Bronchial epithelial cell (primary cell): ENCODE measurements around the gene PSORS1C1. TPM values are rescaled to one million over a fixed set of nuclear protein-coding genes. Genes with fewer than 3 reads are reported as not detected.
A peak's percentile ranks its signal among the peaks of the same experiment; 100 is the strongest.

Experiments
- DNase-seq: peaks from one replicate; pipeline ENCODE4 v3.0.0-alpha.2; 2010; ENCODE audit warnings: low read depth
- FAIRE-seq: peaks from 2 replicates; lab custom pipeline; 2011; peaks lifted over from hg19 to GRCh38; lab: Jason Lieb, UNC
- H3K27me3 ChIP-seq: 2 replicates; pipeline ENCODE4 v1.5.1; 2011; ENCODE audit warnings: low read length; ENCODE audit not compliant: control insufficient read depth, insufficient read depth
- H3K36me3 ChIP-seq: 2 replicates; pipeline ENCODE4 v1.5.1; 2011; ENCODE audit warnings: low read length; ENCODE audit not compliant: control insufficient read depth, insufficient read depth
- H3K4me3 ChIP-seq: 2 replicates; pipeline ENCODE4 v1.5.1; 2011; ENCODE audit warnings: mild to moderate bottlenecking, low read depth, low read length, control low read depth
- total RNA-seq: library from RNA; depleted of rRNA; stranded (reverse); fragments of >200 nt; gene quantifications from 2 replicates; pipeline ENCODE4 v1.2.1, GENCODE V29; 2014
- TF ChIP-seq, protein P1 (sequence below): IDR thresholded peaks from 2 replicates; pipeline ENCODE4 v1.5.1; 2011; ENCODE audit warnings: mild to moderate bottlenecking, moderate library complexity, low read length, control low read depth, inconsistent platforms; ENCODE audit not compliant: insufficient read depth, severe bottlenecking

The PSORS1C1 gene
- total RNA-seq, 1 donor from 2014 or later: 6.3 TPM

DNA sequence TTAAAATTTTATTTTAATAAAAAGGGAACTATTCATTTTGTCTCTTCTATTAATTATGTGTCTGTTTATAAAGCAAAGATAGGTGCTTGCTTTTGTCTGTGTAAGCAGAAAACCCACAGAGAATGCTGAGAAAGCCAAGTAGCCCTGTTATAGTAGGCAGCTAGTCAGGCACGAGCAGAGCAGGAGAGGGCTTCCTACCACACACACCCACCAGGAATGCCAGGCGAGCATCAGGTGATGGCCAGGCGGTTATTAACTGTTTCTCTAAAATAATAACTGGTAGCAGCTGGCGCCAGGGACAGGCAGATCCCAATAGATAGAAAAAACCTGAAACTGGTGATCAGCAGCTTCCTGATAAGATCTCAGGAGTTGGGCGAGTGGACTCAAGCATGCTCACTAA lies 17.9 kb upstream of the PSORS1C1 start:
- no peaks in the 10 kb centered on the region for H3K27me3 ChIP-seq
- FAIRE-seq (no peak), DNase-seq (no peak)
- TF ChIP-seq, protein P1, sequence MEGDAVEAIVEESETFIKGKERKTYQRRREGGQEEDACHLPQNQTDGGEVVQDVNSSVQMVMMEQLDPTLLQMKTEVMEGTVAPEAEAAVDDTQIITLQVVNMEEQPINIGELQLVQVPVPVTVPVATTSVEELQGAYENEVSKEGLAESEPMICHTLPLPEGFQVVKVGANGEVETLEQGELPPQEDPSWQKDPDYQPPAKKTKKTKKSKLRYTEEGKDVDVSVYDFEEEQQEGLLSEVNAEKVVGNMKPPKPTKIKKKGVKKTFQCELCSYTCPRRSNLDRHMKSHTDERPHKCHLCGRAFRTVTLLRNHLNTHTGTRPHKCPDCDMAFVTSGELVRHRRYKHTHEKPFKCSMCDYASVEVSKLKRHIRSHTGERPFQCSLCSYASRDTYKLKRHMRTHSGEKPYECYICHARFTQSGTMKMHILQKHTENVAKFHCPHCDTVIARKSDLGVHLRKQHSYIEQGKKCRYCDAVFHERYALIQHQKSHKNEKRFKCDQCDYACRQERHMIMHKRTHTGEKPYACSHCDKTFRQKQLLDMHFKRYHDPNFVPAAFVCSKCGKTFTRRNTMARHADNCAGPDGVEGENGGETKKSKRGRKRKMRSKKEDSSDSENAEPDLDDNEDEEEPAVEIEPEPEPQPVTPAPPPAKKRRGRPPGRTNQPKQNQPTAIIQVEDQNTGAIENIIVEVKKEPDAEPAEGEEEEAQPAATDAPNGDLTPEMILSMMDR: no peak
- no peak overlapping the region for H3K4me3 ChIP-seq
- no peaks in the 10 kb centered on the region for H3K36me3 ChIP-seq

DNA sequence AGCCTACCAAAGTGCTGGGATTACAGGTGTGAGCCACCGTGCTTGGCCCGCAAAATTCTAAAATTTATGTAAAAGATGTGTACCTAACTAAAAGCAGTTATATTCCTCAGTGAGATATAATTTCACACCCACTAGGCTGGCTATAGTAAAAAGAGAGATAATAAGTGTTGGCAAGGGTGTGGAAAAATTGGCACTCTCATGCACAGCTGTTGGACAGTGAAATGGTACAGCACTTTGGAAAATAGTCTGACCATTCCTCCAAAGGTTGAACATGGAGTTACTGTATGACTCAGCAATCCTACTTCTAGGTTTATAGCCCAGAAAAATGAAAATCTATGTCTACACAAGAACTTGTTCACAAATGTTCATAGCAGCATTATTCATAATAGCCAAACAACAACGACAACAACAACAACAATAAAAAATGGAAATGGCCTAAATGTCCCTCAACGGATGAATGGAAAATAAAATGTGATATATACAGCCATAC lies 16.1 kb upstream of the PSORS1C1 start:
- Histone ChIP-seq H3K36me3 (no peaks in the 10 kb centered on the region), H3K4me3 (no peak overlapping the region), H3K27me3 (no peaks in the 10 kb centered on the region)
- TF ChIP-seq, protein P1: no peak
- DNase-seq (no peak), FAIRE-seq (no peak)

DNA sequence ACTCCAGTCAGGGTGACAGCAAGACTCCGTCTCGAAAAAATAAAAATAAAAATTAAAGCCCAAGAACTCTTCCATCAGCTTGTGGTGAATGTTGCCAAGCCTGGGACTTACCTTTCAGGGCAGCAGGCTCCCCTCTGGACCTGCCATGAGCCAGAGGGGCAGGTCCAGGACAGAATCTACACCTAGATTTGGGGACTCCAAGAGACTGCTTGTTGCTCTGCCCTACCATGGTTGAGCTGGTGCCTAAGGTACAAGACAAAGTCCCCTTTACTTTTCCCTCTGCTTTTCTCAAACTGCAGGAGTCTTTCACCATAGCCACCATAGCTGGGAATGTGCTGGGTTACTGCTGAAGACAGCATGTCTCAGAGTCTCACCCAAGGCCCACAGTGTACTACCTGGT lies 11.5 kb upstream of the PSORS1C1 start:
- no peaks in the 10 kb centered on the region for H3K36me3 ChIP-seq
- FAIRE-seq (no peak), DNase-seq (no peak)
- TF ChIP-seq, protein P1: no peak
- no peaks in the 10 kb centered on the region for H3K27me3 ChIP-seq
- H3K4me3 ChIP-seq: no peak overlapping the region

DNA sequence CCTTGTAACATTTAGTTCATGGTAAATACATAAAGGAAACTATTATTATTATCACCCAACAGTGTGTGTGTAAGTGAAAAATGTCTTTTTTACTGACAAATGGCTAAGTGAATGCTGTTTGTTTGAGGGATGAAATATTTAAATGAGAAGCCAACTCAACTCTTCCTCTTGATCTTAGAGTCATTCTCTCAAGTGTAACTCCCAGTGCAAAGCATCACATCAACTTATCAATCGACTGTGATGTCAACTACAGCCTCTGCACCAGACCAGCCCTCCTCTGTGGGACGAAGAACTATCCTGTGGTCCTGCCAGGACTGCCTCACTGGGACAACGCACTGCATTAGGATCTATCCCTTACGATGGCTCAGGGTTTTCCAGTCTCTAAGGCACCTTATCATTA lies 7.5 kb upstream of the PSORS1C1 start:
- no peak for DNase-seq
- TF ChIP-seq, protein P1: no peak
- FAIRE-seq: no peak
- H3K4me3 ChIP-seq: no peak overlapping the region
- peaks cover 6% of the 10 kb centered on the region for H3K27me3 ChIP-seq
- no peaks in the 10 kb centered on the region for H3K36me3 ChIP-seq

DNA sequence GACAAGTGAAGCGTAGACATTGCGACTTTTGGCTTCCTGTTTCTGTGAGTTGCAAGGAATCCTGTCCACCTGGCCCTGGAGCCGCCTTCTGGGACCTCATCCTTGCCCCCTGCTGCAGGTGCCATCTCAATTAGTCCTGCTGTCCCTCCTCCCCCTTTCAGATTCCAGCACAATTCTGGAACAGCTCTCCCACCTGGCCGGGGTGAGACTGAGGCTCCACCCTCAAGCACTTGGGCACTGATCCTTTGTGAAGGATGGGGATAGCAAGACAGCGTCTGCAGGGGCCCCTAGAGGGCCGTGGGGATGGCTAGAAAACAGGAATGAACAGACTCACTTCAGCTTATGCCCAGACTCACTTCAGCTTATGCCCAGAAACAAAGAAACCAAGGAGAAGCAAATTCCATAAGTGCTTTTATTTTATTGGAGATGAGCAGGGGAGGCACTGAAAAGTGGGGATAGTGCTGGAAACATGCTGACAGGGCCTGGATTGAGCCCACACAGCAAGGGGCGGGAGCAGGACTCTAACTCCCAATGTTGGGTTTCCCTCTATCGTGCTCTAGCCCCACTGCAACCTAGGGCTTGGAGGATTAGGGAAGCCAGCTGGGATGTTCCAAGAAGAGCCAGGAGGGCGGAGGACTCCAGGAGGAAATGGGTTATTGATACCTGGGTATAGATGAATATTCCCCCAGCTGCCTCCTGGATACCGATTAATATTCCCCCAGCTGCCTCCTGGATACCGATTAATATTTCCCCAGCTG lies 3.6 kb upstream of the PSORS1C1 start:
- H3K27me3 ChIP-seq: peaks cover 6% of the 10 kb centered on the region
- no peak overlapping the region for H3K4me3 ChIP-seq
- no peaks in the 10 kb centered on the region for H3K36me3 ChIP-seq
- no peak for DNase-seq
- TF ChIP-seq, protein P1: no peak
- FAIRE-seq: peak; percentile 32

DNA sequence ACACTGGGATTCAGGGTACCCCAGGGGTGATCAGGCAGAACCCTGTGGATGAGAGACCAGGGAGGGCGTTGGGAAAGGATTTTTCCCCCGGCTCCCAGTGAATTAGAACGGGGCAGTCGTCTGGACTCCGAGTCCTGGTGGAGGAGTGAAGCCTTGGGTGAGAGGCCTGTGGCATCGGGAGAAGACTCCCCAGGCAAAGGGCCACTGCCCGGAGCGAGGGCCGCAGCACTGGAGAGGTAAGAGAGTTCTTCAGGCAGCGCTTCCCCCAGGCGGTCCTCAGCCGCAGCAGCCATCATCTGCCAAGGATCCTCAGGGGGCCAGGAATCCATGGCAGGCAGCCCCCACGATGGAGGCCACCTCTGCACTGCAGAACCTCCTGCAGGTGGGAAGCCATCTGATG lies 2.9 kb upstream of the PSORS1C1 start:
- H3K27me3 ChIP-seq: peaks cover 6% of the 10 kb centered on the region
- DNase-seq (no peak), FAIRE-seq (no peak)
- TF ChIP-seq, protein P1: no peak
- H3K4me3 ChIP-seq: no peak overlapping the region
- H3K36me3 ChIP-seq: no peaks in the 10 kb centered on the region
